Peyer's patch (tissue), 4 donors: ENCODE data around the gene LAMC1. TPM values are rescaled to one million over a fixed set of nuclear protein-coding genes. Genes with fewer than 3 reads are reported as not detected.

Experiments
- DNase-seq, 3 donors: peaks; one replicate each; pipeline ENCODE4 v3.0.0-alpha.2; 2017 to 2019
- H3K27ac ChIP-seq, 4 donors: fragments of 200-600 bp; sonication (generic); one replicate each; pipeline ENCODE4 v1.5.1; 2016 to 2019
- H3K27me3 ChIP-seq, 2 donors: fragments of 200-600 bp; sonication (generic); one replicate each; pipeline ENCODE4 v1.5.1; 2019
- H3K36me3 ChIP-seq, 3 donors: fragments of 200-600 bp; sonication (generic); one replicate each; pipeline ENCODE4 v1.5.1; 2016 to 2019
- H3K4me1 ChIP-seq, 4 donors: fragments of 200-600 bp; sonication (generic); one replicate each; pipeline ENCODE4 v1.5.1; 2016 to 2019
- H3K4me3 ChIP-seq, 4 donors: fragments of 200-600 bp; sonication (generic); 1 replicate in 3 of 4; 2 replicates in 1 of 4; pipeline ENCODE4 v1.5.1; 2016 to 2019; ENCODE audit warnings: mild to moderate bottlenecking in 1 of 4
- H3K9me3 ChIP-seq, 4 donors: fragments of 200-600 bp; sonication (generic); one replicate each; pipeline ENCODE4 v1.5.1; 2016 to 2019; ENCODE audit warnings: mild to moderate bottlenecking in 1 of 4
- CTCF ChIP-seq, 6 experiments: fragments of 450-650 bp in 4 of 6; fragments of 200-600 bp in 2 of 6; sonication (generic) in 1 of 6; IDR thresholded peaks; one replicate each; pipeline ENCODE4 v1.5.1; 2017 to 2019; ENCODE audit warnings: antibody characterized with exemption in 6 of 6, mild to moderate bottlenecking in 3 of 6, moderate library complexity in 1 of 6
- POLR2A ChIP-seq, 2 donors: fragments of 450-650 bp; IDR thresholded peaks; one replicate each; pipeline ENCODE4 v1.5.1; 2017; ENCODE audit warnings: antibody characterized with exemption in 2 of 2, mild to moderate bottlenecking in 2 of 2, moderate library complexity in 2 of 2
- total RNA-seq, 4 donors: library from RNA; depleted of rRNA; stranded (reverse); fragments of >200 nt; gene quantifications; one replicate each; pipeline ENCODE4 v1.1.0, GENCODE V29; 2016

Gene LAMC1
- total RNA-seq, 4 donors from 2014 or later, result 46.4 to 291 (median 121) TPM

- no peak for TF ChIP-seq POLR2A (IDR thresholded peaks at IDR 0.05)
- no peak for TF ChIP-seq CTCF (IDR thresholded peaks at IDR 0.05)
- Histone ChIP-seq H3K9me3 (no peaks in the 10 kb centered on the region), H3K27ac (no peak overlapping the region), H3K27me3 (no peaks in the 10 kb centered on the region), H3K4me1 (no peaks in the 10 kb centered on the region), H3K4me3 (no peak overlapping the region), H3K36me3 (no peaks in the 10 kb centered on the region)
- no peak for DNase-seq
These were observed 150.6 kb downstream of the LAMC1 start for GRCh38 chr1:183173828-183174227.

- H3K36me3 ChIP-seq, result no peaks in the 10 kb centered on the region
- H3K4me3 ChIP-seq, result no peak overlapping the region
- no peaks in the 10 kb centered on the region for H3K9me3 ChIP-seq
- TF ChIP-seq POLR2A (IDR thresholded peaks at IDR 0.05) (no peak), CTCF (IDR thresholded peaks at IDR 0.05) (no peak)
- no peak overlapping the region for H3K27ac ChIP-seq
- no peak for DNase-seq
- peaks cover 0 to 7% (median 0%) of the 10 kb centered on the region in 4 donors for H3K4me1 ChIP-seq
- H3K27me3 ChIP-seq, result no peaks in the 10 kb centered on the region
These were observed 152.4 kb downstream of the LAMC1 start for GRCh38 chr1:183175631-183176030.

GRCh38 chr1:183178545-183178944 is 155.3 kb downstream of the LAMC1 start:
- Histone ChIP-seq H3K36me3 (no peaks in the 10 kb centered on the region), H3K27ac (no peak overlapping the region), H3K27me3 (no peaks in the 10 kb centered on the region), H3K9me3 (no peaks in the 10 kb centered on the region), H3K4me1 (peaks cover 0 to 11% (median 0%) of the 10 kb centered on the region in 4 donors), H3K4me3 (no peak overlapping the region)
- no peak for TF ChIP-seq CTCF (IDR thresholded peaks at IDR 0.05)
- no peak for TF ChIP-seq POLR2A (IDR thresholded peaks at IDR 0.05)
- DNase-seq, result no peak

GRCh38 chr1:183179033-183179432 is 155.8 kb downstream of the LAMC1 start:
- Histone ChIP-seq H3K36me3 (no peaks in the 10 kb centered on the region), H3K4me1 (peaks cover 0 to 11% (median 0%) of the 10 kb centered on the region in 4 donors), H3K27ac (no peak overlapping the region), H3K4me3 (no peak overlapping the region), H3K27me3 (no peaks in the 10 kb centered on the region), H3K9me3 (no peaks in the 10 kb centered on the region)
- no peak for DNase-seq
- no peak for TF ChIP-seq POLR2A (IDR thresholded peaks at IDR 0.05)
- TF ChIP-seq CTCF (IDR thresholded peaks at IDR 0.05), result no peak

GRCh38 chr1:183180218-183180617 is 157.0 kb downstream of the LAMC1 start:
- Histone ChIP-seq H3K4me1 (peaks cover 0 to 11% (median 0%) of the 10 kb centered on the region in 4 donors), H3K4me3 (no peak overlapping the region), H3K9me3 (no peaks in the 10 kb centered on the region), H3K27me3 (no peaks in the 10 kb centered on the region), H3K36me3 (no peaks in the 10 kb centered on the region), H3K27ac (peak overlapping the region in 1 of 4 donors; percentile 23)
- TF ChIP-seq CTCF (IDR thresholded peaks at IDR 0.05), result no peak
- no peak for TF ChIP-seq POLR2A (IDR thresholded peaks at IDR 0.05)
- peak in 1 of 3 donors; percentile 49 for DNase-seq

GRCh38 chr1:183180634-183181056 is 157.4 kb downstream of the LAMC1 start:
- no peaks in the 10 kb centered on the region for H3K9me3 ChIP-seq
- H3K27me3 ChIP-seq, result no peaks in the 10 kb centered on the region
- H3K4me3 ChIP-seq, result no peak overlapping the region
- H3K36me3 ChIP-seq, result no peaks in the 10 kb centered on the region
- DNase-seq, result no peak
- peak overlapping the region in 1 of 4 donors; percentile 23 for H3K27ac ChIP-seq
- H3K4me1 ChIP-seq, result peaks cover 0 to 11% (median 0%) of the 10 kb centered on the region in 4 donors
- no peak for TF ChIP-seq POLR2A (IDR thresholded peaks at IDR 0.05)
- TF ChIP-seq CTCF (IDR thresholded peaks at IDR 0.05), result no peak
